HAP-1 (cell line): ENCODE results near the gene RFPL1.
"Not testable (repeated sequence)": the region's sequence is repeated elsewhere in the genome, so short reads cannot be mapped to it uniquely, and the experiment has no call there.

Source experiments
- DNase-seq, 2 experiments: peaks; one replicate each; pipeline ENCODE4 v3.0.0-alpha.2; 2016 to 2020; ENCODE audit warnings: low spot score in 2 of 2
- H3K27me3 ChIP-seq: fragments of 250-450 bp; sonication (Bioruptor Pico); 2 replicates; pipeline ENCODE4 v1.5.1; 2020; ENCODE audit warnings: low read depth, mild to moderate bottlenecking, moderate library complexity
- H3K36me3 ChIP-seq: fragments of 250-450 bp; sonication (Bioruptor Pico); replicated peaks from 2 replicates; pipeline ENCODE4 v1.5.1; 2020; ENCODE audit warnings: mild to moderate bottlenecking
- H3K4me1 ChIP-seq: fragments of 250-450 bp; sonication (Bioruptor Pico); 2 replicates; pipeline ENCODE4 v1.5.1; 2020; ENCODE audit warnings: mild to moderate bottlenecking
- H3K4me3 ChIP-seq: fragments of 250-450 bp; sonication (Bioruptor Pico); 2 replicates; pipeline ENCODE4 v1.5.1; 2020; ENCODE audit warnings: mild to moderate bottlenecking, moderate library complexity
- H3K9me3 ChIP-seq: fragments of 250-450 bp; sonication (Bioruptor Pico); 2 replicates; pipeline ENCODE4 v1.5.1; 2020; ENCODE audit warnings: mild to moderate bottlenecking, moderate library complexity
- in situ Hi-C: fragments of 300-500 bp; cut with MboI; formaldehyde crosslinking; loops from 3 replicates; pipeline ENCODE4 v1.14.3; 2020; ENCODE audit warnings: low sequenced_read_pairs, inconsistent platforms, mixed read lengths

The RFPL1 gene

GRCh38 chr22:29438283-29438682 lies at the start of gene RFPL1:
Gene RFPL1, plus strand, starts transcription at chr22:29438583.
- not testable (repeated sequence) for H3K36me3 ChIP-seq

GRCh38 chr22:29388759-29389090 lies 49.7 kb upstream of the RFPL1 start:
- Histone ChIP-seq H3K36me3 (peaks cover 13% of the 10 kb centered on the region), H3K4me1 (peaks cover 4% of the 10 kb centered on the region), H3K9me3 (no peaks in the 10 kb centered on the region), H3K4me3 (peak overlapping the region; percentile 96), H3K27me3 (no peaks in the 10 kb centered on the region)
- in situ Hi-C loops = no loop called here
- DNase-seq = no peak

More at GRCh38 chr22:29438283-29438682, at the start of gene RFPL1:
- H3K27me3 ChIP-seq, in situ Hi-C loops, DNase-seq, H3K4me3 ChIP-seq, H3K9me3 ChIP-seq: not testable (repeated sequence)
- H3K4me1 ChIP-seq = peaks cover 17% of the 10 kb centered on the region

GRCh38 chr22:29390270-29390669 lies 48.1 kb upstream of the RFPL1 start:
- H3K36me3 ChIP-seq = peaks cover 6% of the 10 kb centered on the region
- DNase-seq = no peak
- no peaks in the 10 kb centered on the region for H3K27me3 ChIP-seq
- no peak overlapping the region for H3K4me3 ChIP-seq
- H3K9me3 ChIP-seq = no peaks in the 10 kb centered on the region
- peaks cover 4% of the 10 kb centered on the region for H3K4me1 ChIP-seq
- in situ Hi-C loops = loop anchor here (10.0 kb wide), 1 partner anchor 135 kb away; no protein-coding TSS in a partner anchor

- Histone ChIP-seq H3K27me3 (no peaks in the 10 kb centered on the region), H3K4me3 (no peak overlapping the region), H3K4me1 (peaks cover 4% of the 10 kb centered on the region), H3K9me3 (no peaks in the 10 kb centered on the region), H3K36me3 (peaks cover 6% of the 10 kb centered on the region)
- in situ Hi-C loops = loop anchor here (10.0 kb wide), 1 partner anchor 133 kb away; no protein-coding TSS in a partner anchor
- DNase-seq = no peak
These were observed 46.8 kb upstream of the RFPL1 start for GRCh38 chr22:29391546-29391945.

- Histone ChIP-seq H3K4me1 (peaks cover 4% of the 10 kb centered on the region), H3K36me3 (peaks cover 2% of the 10 kb centered on the region), H3K27me3 (no peaks in the 10 kb centered on the region), H3K4me3 (no peak overlapping the region), H3K9me3 (no peaks in the 10 kb centered on the region)
- no peak for DNase-seq
- in situ Hi-C loops = loop anchor here (10.0 kb wide), 1 partner anchor 132 kb away; no protein-coding TSS in a partner anchor
These were observed 45.3 kb upstream of the RFPL1 start for GRCh38 chr22:29393019-29393608.

- Histone ChIP-seq H3K27me3 (no peaks in the 10 kb centered on the region), H3K4me1 (peaks cover 8% of the 10 kb centered on the region), H3K9me3 (no peaks in the 10 kb centered on the region), H3K36me3 (no peaks in the 10 kb centered on the region), H3K4me3 (no peak overlapping the region)
- peak; percentile 84 to 88 for DNase-seq
- in situ Hi-C loops = loop anchor here (10.0 kb wide), 1 partner anchor 130 kb away; no protein-coding TSS in a partner anchor
These were observed 43.3 kb upstream of the RFPL1 start for GRCh38 chr22:29394931-29395581.

- H3K27me3 ChIP-seq = no peaks in the 10 kb centered on the region
- in situ Hi-C loops = loop anchor here (10.0 kb wide), 1 partner anchor 129 kb away; no protein-coding TSS in a partner anchor
These were observed 42.3 kb upstream of the RFPL1 start for GRCh38 chr22:29396126-29396525.

GRCh38 chr22:29397791-29398190 lies 40.6 kb upstream of the RFPL1 start:
- no peaks in the 10 kb centered on the region for H3K36me3 ChIP-seq
- in situ Hi-C loops = loop anchor here (10.0 kb wide), 1 partner anchor 127 kb away; no protein-coding TSS in a partner anchor
- H3K4me3 ChIP-seq = no peak overlapping the region
- no peaks in the 10 kb centered on the region for H3K9me3 ChIP-seq
- H3K27me3 ChIP-seq = no peaks in the 10 kb centered on the region
- peaks cover 11% of the 10 kb centered on the region for H3K4me1 ChIP-seq
- DNase-seq = no peak

More at GRCh38 chr22:29396126-29396525, 42.3 kb upstream of the RFPL1 start:
- DNase-seq = no peak
- no peaks in the 10 kb centered on the region for H3K36me3 ChIP-seq
- peaks cover 11% of the 10 kb centered on the region for H3K4me1 ChIP-seq
- no peak overlapping the region for H3K4me3 ChIP-seq
- H3K9me3 ChIP-seq = no peaks in the 10 kb centered on the region

GRCh38 chr22:29400576-29400975 lies 37.8 kb upstream of the RFPL1 start:
- DNase-seq = no peak
- Histone ChIP-seq H3K4me1 (peaks cover 11% of the 10 kb centered on the region), H3K27me3 (no peaks in the 10 kb centered on the region), H3K4me3 (no peak overlapping the region), H3K36me3 (no peaks in the 10 kb centered on the region), H3K9me3 (no peaks in the 10 kb centered on the region)
- in situ Hi-C loops = no loop called here

GRCh38 chr22:29401538-29401937 lies 36.8 kb upstream of the RFPL1 start:
- H3K4me1 ChIP-seq = peaks cover 11% of the 10 kb centered on the region
- in situ Hi-C loops, H3K27me3 ChIP-seq, H3K36me3 ChIP-seq, DNase-seq, H3K4me3 ChIP-seq, H3K9me3 ChIP-seq: not testable (repeated sequence)

GRCh38 chr22:29408940-29409339 lies 29.4 kb upstream of the RFPL1 start:
- H3K4me1 ChIP-seq = no peaks in the 10 kb centered on the region
- H3K4me3 ChIP-seq = no peak overlapping the region
- no peaks in the 10 kb centered on the region for H3K27me3 ChIP-seq
- H3K36me3 ChIP-seq = no peaks in the 10 kb centered on the region
- no peaks in the 10 kb centered on the region for H3K9me3 ChIP-seq
- in situ Hi-C loops = no loop called here
- no peak for DNase-seq

- H3K36me3 ChIP-seq, H3K9me3 ChIP-seq, DNase-seq, H3K4me3 ChIP-seq, H3K4me1 ChIP-seq, in situ Hi-C loops, H3K27me3 ChIP-seq: not testable (repeated sequence)
These were observed 26.7 kb upstream of the RFPL1 start for GRCh38 chr22:29411569-29412211.

GRCh38 chr22:29412772-29413171 lies 25.6 kb upstream of the RFPL1 start:
- DNase-seq = peak in 1 of 2 experiments; percentile 32
- H3K4me3 ChIP-seq, in situ Hi-C loops, H3K4me1 ChIP-seq, H3K36me3 ChIP-seq, H3K27me3 ChIP-seq, H3K9me3 ChIP-seq: not testable (repeated sequence)

GRCh38 chr22:29414951-29415591 lies 23.3 kb upstream of the RFPL1 start:
- in situ Hi-C loops, H3K4me3 ChIP-seq, H3K9me3 ChIP-seq, H3K27me3 ChIP-seq, H3K4me1 ChIP-seq, H3K36me3 ChIP-seq, DNase-seq: not testable (repeated sequence)
